Testis (tissue), 3 donors: ENCODE measurements around the gene ASB18. TPM values are rescaled to one million over a fixed set of nuclear protein-coding genes. Genes with fewer than 3 reads are reported as not detected.

Source experiments
- DNase-seq: peaks from one replicate; pipeline ENCODE4 v3.0.0-alpha.2; 2019
- H3K27ac ChIP-seq, 2 donors: fragments of 200-600 bp; sonication (generic); one replicate each; pipeline ENCODE4 v1.5.1; 2019
- H3K27me3 ChIP-seq: fragments of 200-600 bp; sonication (generic); one replicate; pipeline ENCODE4 v1.5.1; 2019
- H3K36me3 ChIP-seq: fragments of 200-600 bp; sonication (generic); one replicate; pipeline ENCODE4 v1.5.1; 2017; ENCODE audit warnings: low read depth; ENCODE audit errors: missing control alignments
- H3K4me1 ChIP-seq: fragments of 200-600 bp; sonication (generic); one replicate; pipeline ENCODE4 v1.5.1; 2019
- H3K4me3 ChIP-seq, 2 donors: fragments of 200-600 bp; sonication (generic); one replicate each; pipeline ENCODE4 v1.5.1; 2017 to 2019
- H3K9me3 ChIP-seq: fragments of 200-600 bp; sonication (generic); one replicate; pipeline ENCODE4 v1.5.1; 2017
- CTCF ChIP-seq, 3 experiments: fragments of 450-650 bp in 2 of 3; fragments of 200-600 bp in 1 of 3; sonication (generic) in 1 of 3; IDR thresholded peaks; one replicate each; pipeline ENCODE4 v1.5.1; 2016 to 2019; ENCODE audit warnings: antibody characterized with exemption in 3 of 3, mild to moderate bottlenecking in 2 of 3, moderate library complexity in 1 of 3
- POLR2A ChIP-seq: fragments of 450-650 bp; IDR thresholded peaks from one replicate; pipeline ENCODE4 v1.6.1; 2017; ENCODE audit warnings: antibody characterized with exemption, mild to moderate bottlenecking, moderate library complexity
- WGBS, 2 donors: methylation state at CpG; one replicate each; pipeline ENCODE4 v1.1.5; 2018; 5-methylcytosine and 5-hydroxymethylcytosine counted together
- intact Hi-C: fragments of 100-400 bp; cut with DNase I; formaldehyde crosslinking; loops from one replicate; pipeline ENCODE4 v1.15.1; 2023; ENCODE audit warnings: low total_unique reads
- polyA plus RNA-seq: library from polyadenylated mRNA; stranded (reverse); fragments of 350-450 nt; fragmentation: Illumina TruSeq; extraction: RNeasy Lipid Tissue Mini Kit (QIAGEN cat#74804); gene quantifications from one replicate; pipeline ENCODE4 v1.2.3, GENCODE V29; 2014; ENCODE audit warnings: low read depth, low replicate concordance; ENCODE audit not compliant: insufficient read depth
- total RNA-seq, 2 donors: library from RNA; depleted of rRNA; stranded (reverse); fragments of >200 nt; gene quantifications; one replicate each; pipeline ENCODE4 v1.2.3, GENCODE V29; 2016

The ASB18 gene
- total and polyA plus RNA-seq, 3 donors from 2014 or later = 0.43 to 4.9 (median 0.67) TPM

GRCh38 chr2:236214376-236214995 is 49.7 kb downstream of the ASB18 start:
- intact Hi-C loops = no loop called here
- H3K27ac ChIP-seq = no peak overlapping the region
- H3K36me3 ChIP-seq = no peaks in the 10 kb centered on the region
- TF ChIP-seq CTCF (IDR thresholded peaks at IDR 0.05) (no peak), POLR2A (no peak)
- DNase-seq = peak; percentile 35
- 44 to 68% methylated on average over 15 to 67 of the region's 92 CpGs for WGBS, 2 donors
- peak overlapping the region; percentile 21 to 41 for H3K4me3 ChIP-seq
- no peaks in the 10 kb centered on the region for H3K9me3 ChIP-seq
- no peaks in the 10 kb centered on the region for H3K27me3 ChIP-seq
- no peaks in the 10 kb centered on the region for H3K4me1 ChIP-seq

GRCh38 chr2:236211296-236211695 is 52.9 kb downstream of the ASB18 start:
- TF ChIP-seq CTCF (IDR thresholded peaks at IDR 0.05) = no peak
- TF ChIP-seq POLR2A = no peak
- no peak overlapping the region for H3K27ac ChIP-seq
- intact Hi-C loops = no loop called here

GRCh38 chr2:236210536-236210935 is 53.7 kb downstream of the ASB18 start:
- intact Hi-C loops = no loop called here
- H3K9me3 ChIP-seq = no peaks in the 10 kb centered on the region
- no peaks in the 10 kb centered on the region for H3K4me1 ChIP-seq
- H3K4me3 ChIP-seq = no peak overlapping the region
- TF ChIP-seq POLR2A = no peak
- TF ChIP-seq CTCF (IDR thresholded peaks at IDR 0.05) = no peak
- no peaks in the 10 kb centered on the region for H3K36me3 ChIP-seq
- no peaks in the 10 kb centered on the region for H3K27me3 ChIP-seq
- H3K27ac ChIP-seq = no peak overlapping the region
- 84 to 86% methylated on average over 8 of the region's 8 CpGs for WGBS, 2 donors
- no peak for DNase-seq

More at GRCh38 chr2:236211296-236211695, 52.9 kb downstream of the ASB18 start:
- Histone ChIP-seq H3K9me3 (no peaks in the 10 kb centered on the region), H3K36me3 (no peaks in the 10 kb centered on the region), H3K4me1 (no peaks in the 10 kb centered on the region), H3K4me3 (no peak overlapping the region), H3K27me3 (no peaks in the 10 kb centered on the region)
- 85 to 93% methylated on average over 11 to 25 of the region's 25 CpGs for WGBS, 2 donors
- no peak for DNase-seq

- Histone ChIP-seq H3K27ac (no peak overlapping the region), H3K36me3 (no peaks in the 10 kb centered on the region), H3K4me1 (no peaks in the 10 kb centered on the region), H3K27me3 (no peaks in the 10 kb centered on the region), H3K4me3 (no peak overlapping the region), H3K9me3 (no peaks in the 10 kb centered on the region)
- DNase-seq = no peak
- TF ChIP-seq POLR2A (no peak), CTCF (IDR thresholded peaks at IDR 0.05) (no peak)
- intact Hi-C loops = no loop called here
- WGBS, 2 donors = 82 to 88% methylated on average over 5 of the region's 5 CpGs
Measured at GRCh38 chr2:236209996-236210395, 54.2 kb downstream of the ASB18 start.

GRCh38 chr2:236209535-236209934 is 54.7 kb downstream of the ASB18 start:
- Histone ChIP-seq H3K27me3 (no peaks in the 10 kb centered on the region), H3K4me1 (no peaks in the 10 kb centered on the region), H3K27ac (no peak overlapping the region), H3K36me3 (no peaks in the 10 kb centered on the region), H3K4me3 (no peak overlapping the region), H3K9me3 (no peaks in the 10 kb centered on the region)
- DNase-seq = no peak
- TF ChIP-seq POLR2A (no peak), CTCF (IDR thresholded peaks at IDR 0.05) (no peak)
- intact Hi-C loops = no loop called here
- WGBS, 2 donors = 81 to 83% methylated on average over 6 of the region's 6 CpGs
